Neural cell (in vitro differentiated cells): ENCODE results near the gene HOXA3.

Source experiments
- CTCF ChIP-seq: fragments of 450-650 bp; IDR thresholded peaks from 2 replicates; pipeline ENCODE4 v1.5.1; 2014; ENCODE audit warnings: antibody characterized with exemption, mild to moderate bottlenecking, moderate library complexity; ENCODE audit not compliant: poor library complexity, severe bottlenecking
- EP300 ChIP-seq: fragments of 450-650 bp; conservative IDR thresholded peaks from 2 replicates; pipeline ENCODE4 v1.6.1; 2014; ENCODE audit warnings: antibody characterized with exemption, mild to moderate bottlenecking, moderate library complexity; ENCODE audit not compliant: poor library complexity, severe bottlenecking

- TF ChIP-seq CTCF: no peak
- no peak for TF ChIP-seq EP300
Observed at GRCh38 chr7:27178366-27178765, 26.0 kb upstream of the HOXA3 start.
